Osteocyte (in vitro differentiated cells): Measurements from ENCODE around the gene HIRA. TPM values are rescaled to one million over a fixed set of nuclear protein-coding genes. Genes with fewer than 3 reads are reported as not detected.
A peak's percentile ranks its signal among the peaks of the same experiment; 100 is the strongest.

Source experiments
- DNase-seq: peaks from one replicate; pipeline ENCODE4 v3.0.0; 2021; ENCODE audit warnings: mixed read lengths; ENCODE audit not compliant: unreplicated experiment; ENCODE audit errors: extremely low spot score
- H3K27ac Mint-ChIP-seq: one replicate; pipeline ENCODE4 v1.8.0; 2021; ENCODE audit warnings: mild to moderate bottlenecking, mixed read lengths; ENCODE audit not compliant: unreplicated experiment
- H3K27me3 Mint-ChIP-seq: one replicate; pipeline ENCODE4 v1.8.0; 2021; ENCODE audit warnings: mixed read lengths; ENCODE audit not compliant: unreplicated experiment
- H3K36me3 Mint-ChIP-seq: one replicate; pipeline ENCODE4 v1.8.0; 2021; ENCODE audit warnings: mixed read lengths; ENCODE audit not compliant: unreplicated experiment
- H3K4me1 Mint-ChIP-seq: one replicate; pipeline ENCODE4 v1.8.0; 2021; ENCODE audit warnings: mixed read lengths; ENCODE audit not compliant: unreplicated experiment
- H3K4me3 Mint-ChIP-seq: one replicate; pipeline ENCODE4 v1.8.0; 2021; ENCODE audit warnings: mild to moderate bottlenecking, moderate library complexity, mixed read lengths; ENCODE audit not compliant: unreplicated experiment
- H3K9me3 Mint-ChIP-seq: one replicate; pipeline ENCODE4 v1.8.0; 2021; ENCODE audit warnings: mixed read lengths; ENCODE audit not compliant: unreplicated experiment
- CTCF ChIP-seq: fragments of 200-600 bp; sonication (generic); IDR thresholded peaks from 2 replicates; pipeline ENCODE4 v1.5.0; 2021; ENCODE audit warnings: antibody characterized with exemption, mild to moderate bottlenecking, moderate library complexity
- long read RNA-seq: library from polyadenylated mRNA; unstranded; transcript quantifications from one replicate; pipeline ENCODE4 v2.0.0, GENCODE V29; 2021
- total RNA-seq: library from RNA; stranded (reverse); gene quantifications from 2 replicates; pipeline ENCODE4 v1.2.1, GENCODE V29; 2021

The HIRA gene
- total RNA-seq, result 33.2 and 33.8 TPM in 2 replicates
- long read RNA-seq, partial matches to known transcripts, result 7 of 11 reads
- long read RNA-seq, other reads (novel, unspliced or antisense), result 4 of 11 reads

GRCh38 chr22:19431649-19432132 is at the start of gene HIRA:
Gene HIRA (minus strand): TSS chr22:19431733. CDS start chr22:19431476, 257 bp downstream.
- Mint-ChIP-seq H3K4me3 (peak within 1 kb of the TSS; percentile 89), H3K27ac (peak within 1 kb of the TSS; percentile 95), H3K36me3 (peaks cover 13% of the 10 kb centered on the region), H3K27me3 (no peaks in the 10 kb centered on the region), H3K9me3 (no peaks in the 10 kb centered on the region), H3K4me1 (peaks cover 39% of the 10 kb centered on the region)
- DNase-seq, result peak; percentile 93
- no peak for TF ChIP-seq CTCF

GRCh38 chr22:19480789-19481188 is 49.3 kb upstream of the HIRA start:
- no peak for TF ChIP-seq CTCF
- Mint-ChIP-seq H3K27me3 (no peaks in the 10 kb centered on the region), H3K27ac (no peak overlapping the region), H3K9me3 (no peaks in the 10 kb centered on the region), H3K4me3 (peak overlapping the region; percentile 91), H3K36me3 (no peaks in the 10 kb centered on the region), H3K4me1 (peaks cover 26% of the 10 kb centered on the region)
- DNase-seq, result no peak

GRCh38 chr22:19480173-19480568 is 48.6 kb upstream of the HIRA start:
- no peaks in the 10 kb centered on the region for H3K27me3 Mint-ChIP-seq
- no peak for DNase-seq
- H3K9me3 Mint-ChIP-seq, result no peaks in the 10 kb centered on the region
- TF ChIP-seq CTCF, result no peak
- peaks cover 2% of the 10 kb centered on the region for H3K36me3 Mint-ChIP-seq
- H3K27ac Mint-ChIP-seq, result no peak overlapping the region
- peak overlapping the region; percentile 91 for H3K4me3 Mint-ChIP-seq
- peaks cover 29% of the 10 kb centered on the region for H3K4me1 Mint-ChIP-seq

GRCh38 chr22:19479355-19480172 is 48.0 kb upstream of the HIRA start, which contains the start of gene CDC45:
Gene CDC45 (plus strand): TSS chr22:19479920. CDS start chr22:19479969, 49 bp downstream.
- Mint-ChIP-seq H3K36me3 (peaks cover 3% of the 10 kb centered on the region), H3K27me3 (no peaks in the 10 kb centered on the region), H3K4me3 (peak within 1 kb of the TSS; percentile 91), H3K27ac (peak within 1 kb of the TSS; percentile 99), H3K9me3 (no peaks in the 10 kb centered on the region), H3K4me1 (peaks cover 29% of the 10 kb centered on the region)
- TF ChIP-seq CTCF, result no peak
- peak; percentile 98 for DNase-seq

- Mint-ChIP-seq H3K4me3 (peak within 1 kb of the TSS; percentile 91), H3K4me1 (peaks cover 29% of the 10 kb centered on the region), H3K27me3 (no peaks in the 10 kb centered on the region), H3K27ac (peak within 1 kb of the TSS; percentile 99), H3K36me3 (peaks cover 6% of the 10 kb centered on the region), H3K9me3 (no peaks in the 10 kb centered on the region)
- no peak for TF ChIP-seq CTCF
- peak; percentile 94 for DNase-seq
These were observed 47.4 kb upstream of the HIRA start, which contains the start of gene UFD1 for GRCh38 chr22:19478901-19479354. Gene UFD1 (minus strand): TSS chr22:19479193. CDS start chr22:19479085, 108 bp downstream.
